IPS-NIHi11 (cell line): ENCODE measurements around the gene TNFRSF11A.
A peak's percentile ranks its signal among the peaks of the same experiment; 100 is the strongest.

Experiments
- DNase-seq: peaks from one replicate; pipeline ENCODE4 v3.0.0; 2012; ENCODE audit warnings: mixed read lengths, low spot score

TNFRSF11A gene

DNA sequence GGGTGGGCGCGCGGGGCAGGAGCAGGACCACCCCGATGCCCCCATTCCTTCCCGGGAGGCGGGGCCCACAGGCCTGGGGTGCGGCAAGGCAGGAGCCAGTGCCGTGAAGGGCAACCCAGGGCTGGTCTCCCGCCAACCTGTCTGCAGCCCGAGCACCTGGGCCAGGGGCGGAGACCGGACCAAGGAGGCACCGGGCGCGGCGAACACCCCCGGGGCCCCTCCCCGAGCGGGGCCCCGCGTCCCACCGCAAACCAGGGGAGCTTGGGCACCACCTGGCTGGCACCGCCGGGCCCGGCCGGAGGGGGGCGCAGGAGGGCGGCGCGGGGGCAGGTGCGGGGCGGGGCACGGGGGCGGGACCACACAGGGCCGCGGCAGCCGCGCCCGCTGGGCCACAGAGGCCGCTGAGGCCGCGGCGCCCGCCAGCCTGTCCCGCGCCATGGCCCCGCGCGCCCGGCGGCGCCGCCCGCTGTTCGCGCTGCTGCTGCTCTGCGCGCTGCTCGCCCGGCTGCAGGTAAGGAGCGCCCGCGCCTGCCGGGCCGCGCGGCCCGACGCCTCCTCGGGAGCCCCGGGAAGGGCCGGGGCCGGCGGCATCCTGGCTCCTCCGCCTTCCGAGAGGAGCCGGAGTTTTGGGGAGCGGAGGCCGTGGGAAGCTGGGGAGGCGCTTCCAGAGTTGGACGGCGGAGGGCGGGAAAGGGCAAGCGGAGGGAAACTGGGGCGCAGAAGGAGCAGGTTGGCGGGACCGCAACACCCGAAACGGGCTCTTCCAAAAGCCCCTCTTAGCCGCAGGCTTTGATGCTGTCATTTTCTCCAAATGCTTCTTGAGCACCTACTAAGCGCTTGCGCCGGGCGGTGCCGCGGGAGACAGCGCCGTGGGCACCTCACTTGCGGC lies at the start of gene TNFRSF11A:
TNFRSF11A (plus strand) TSS at position 394 of the 889 bp plus-strand sequence; CDS start at position 437, 43 bp downstream.
- peak; percentile 92 for DNase-seq

DNA sequence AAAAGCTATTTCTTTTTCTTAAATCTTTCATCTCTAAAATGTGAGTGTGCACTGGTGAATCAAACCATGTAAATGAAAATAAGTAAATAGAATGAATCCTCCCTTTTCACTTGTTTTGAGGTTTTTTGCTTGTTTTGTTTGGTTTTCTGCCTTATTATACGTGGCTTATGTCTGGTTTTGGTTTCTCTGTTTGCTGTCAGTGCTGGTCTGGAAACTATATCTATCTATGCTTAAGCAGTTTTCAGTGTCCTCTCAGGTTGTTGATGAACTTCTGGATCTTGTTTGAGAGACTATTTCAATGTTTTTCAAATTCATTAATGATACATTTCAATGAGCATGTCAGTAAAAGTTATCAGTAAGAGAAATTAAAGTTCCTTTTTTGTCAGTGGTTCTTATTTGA lies 48.1 kb upstream of the TNFRSF11A start:
- DNase-seq = no peak

DNA sequence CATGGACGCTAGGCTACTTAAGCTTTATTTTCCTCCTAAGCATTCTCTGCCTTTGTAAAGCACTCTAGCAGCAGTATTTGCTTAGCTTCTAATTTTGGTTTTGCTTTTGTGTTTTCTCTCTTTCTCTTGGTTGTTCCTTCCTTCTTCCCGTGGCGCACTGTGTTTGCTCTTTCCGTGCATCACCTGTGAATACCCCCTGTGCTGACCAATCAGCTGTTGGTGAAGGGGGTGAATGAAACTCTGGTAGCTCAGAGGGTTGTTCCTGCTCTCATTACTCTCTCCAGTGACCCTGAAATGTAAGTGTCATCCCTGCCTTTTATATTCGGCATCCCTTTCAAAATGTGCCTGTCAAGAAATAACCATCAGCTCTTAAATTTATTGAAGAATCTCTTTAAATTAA lies 45.5 kb upstream of the TNFRSF11A start:
- peak; percentile 4 for DNase-seq

DNA sequence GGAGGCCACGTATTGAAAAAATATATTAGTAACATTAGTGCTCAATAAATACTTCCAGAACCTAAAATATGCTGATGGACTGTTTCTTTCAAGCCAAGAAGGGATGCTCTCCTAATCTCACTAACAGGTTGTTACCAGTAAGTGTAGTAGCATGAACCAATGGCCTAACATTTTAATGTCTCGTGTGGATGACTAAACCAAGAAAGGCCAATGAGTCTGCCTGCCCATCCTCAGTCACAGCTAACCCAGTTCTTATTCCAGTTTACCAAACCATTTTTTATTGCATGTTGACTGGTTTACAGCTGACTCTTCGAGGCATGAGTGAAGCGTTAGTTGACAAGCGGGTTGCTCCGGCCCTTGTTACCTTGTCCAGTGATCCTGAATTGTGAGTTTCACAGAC lies 45.1 kb upstream of the TNFRSF11A start:
- no peak for DNase-seq

DNA sequence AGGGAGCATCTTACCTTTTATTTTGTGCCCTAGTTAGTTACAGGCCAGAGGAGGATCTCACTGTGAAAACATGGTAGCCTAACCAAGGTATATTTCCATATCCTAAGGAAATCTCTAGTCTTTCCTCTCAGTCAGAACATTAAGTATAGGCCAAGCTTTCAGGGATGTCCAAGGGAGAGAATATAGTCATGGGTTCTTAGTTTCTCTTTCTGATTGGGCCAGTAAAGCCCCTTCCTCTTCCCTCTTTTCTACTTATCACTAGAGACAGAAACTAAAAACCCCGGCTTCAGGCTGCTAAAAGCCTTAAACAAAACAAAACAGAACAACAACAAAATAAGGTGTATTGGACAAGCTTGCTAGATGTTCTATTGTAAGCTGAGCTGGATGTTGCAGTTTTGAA lies 44.3 kb upstream of the TNFRSF11A start:
- DNase-seq = no peak

DNA sequence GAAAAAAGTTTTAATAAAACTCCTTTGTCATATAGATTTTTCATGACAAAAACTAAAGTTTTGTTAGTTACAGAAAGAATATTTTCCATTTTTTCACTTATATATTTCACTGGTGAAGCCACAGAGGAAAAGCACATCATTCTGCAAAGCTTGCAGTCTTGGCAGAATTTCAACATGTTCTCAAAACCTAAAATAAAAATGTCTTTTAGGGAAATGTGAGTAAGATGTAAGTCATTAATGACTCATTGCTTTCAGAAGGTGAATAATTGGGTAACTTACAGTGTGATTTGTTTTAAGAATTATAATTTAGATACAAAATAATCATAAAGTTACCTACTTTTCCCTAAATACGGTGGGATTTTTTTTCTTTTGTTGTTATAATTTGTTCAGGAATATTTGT lies 43.4 kb upstream of the TNFRSF11A start:
- no peak for DNase-seq

DNA sequence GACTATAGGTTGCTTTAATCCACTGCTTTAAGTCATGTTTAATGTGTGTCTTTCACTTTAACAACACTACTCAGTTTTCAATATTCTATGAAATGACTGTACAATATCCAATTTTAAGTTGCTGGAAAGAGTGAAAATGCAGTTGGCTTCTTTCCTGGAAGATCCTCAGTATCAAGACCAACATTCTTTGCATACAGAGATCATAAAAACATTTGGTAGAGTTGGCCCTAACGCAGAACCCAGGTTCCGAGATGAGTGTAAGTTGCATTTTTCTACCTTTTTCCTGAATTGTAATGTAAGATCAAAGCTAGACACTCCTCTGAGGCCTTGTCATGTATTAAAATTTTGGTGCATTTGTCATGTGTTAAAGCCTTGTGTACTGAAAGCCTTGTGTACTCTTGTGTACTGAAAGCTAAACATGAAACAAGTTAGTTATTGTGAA lies 42.9 kb upstream of the TNFRSF11A start:
- DNase-seq = no peak

DNA sequence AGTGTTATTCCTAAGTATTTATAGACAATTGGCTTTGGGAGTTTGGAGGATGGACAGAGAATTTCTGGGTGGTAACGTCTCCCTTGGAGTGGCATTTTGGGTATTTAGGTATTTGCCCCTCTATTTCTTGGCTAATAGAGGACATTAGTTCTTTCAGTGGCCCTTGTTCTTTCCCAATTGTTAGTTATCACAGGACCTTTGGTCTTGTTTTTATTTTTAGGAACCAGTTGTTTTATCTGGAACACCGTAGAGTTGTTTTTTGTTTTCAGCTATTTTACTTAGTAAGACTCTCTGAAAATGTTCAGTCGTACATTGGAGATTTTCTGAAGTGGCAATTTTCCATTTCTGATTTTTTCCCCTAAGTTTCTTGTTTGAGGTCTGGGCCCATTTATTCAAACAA lies 40.5 kb upstream of the TNFRSF11A start:
- no peak for DNase-seq

DNA sequence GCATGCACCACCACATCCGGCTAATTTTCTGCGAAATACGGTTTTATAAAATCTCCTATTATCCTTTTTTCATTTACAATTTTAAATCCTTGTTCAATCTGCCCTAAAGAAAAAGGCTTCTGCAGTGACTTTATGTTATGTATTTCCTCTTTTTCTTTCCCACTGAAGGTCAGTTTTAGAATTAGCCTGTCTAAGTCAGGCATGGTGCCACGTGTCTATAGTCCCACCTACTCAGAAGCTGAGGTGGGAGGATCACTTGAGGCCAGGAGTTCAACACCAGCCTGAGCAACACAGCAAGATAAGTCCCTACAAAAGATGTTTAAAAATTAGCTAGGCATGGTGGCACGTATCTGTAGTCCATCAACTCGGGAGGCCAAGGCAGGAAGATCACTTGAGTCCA lies 39.8 kb upstream of the TNFRSF11A start:
- no peak for DNase-seq

DNA sequence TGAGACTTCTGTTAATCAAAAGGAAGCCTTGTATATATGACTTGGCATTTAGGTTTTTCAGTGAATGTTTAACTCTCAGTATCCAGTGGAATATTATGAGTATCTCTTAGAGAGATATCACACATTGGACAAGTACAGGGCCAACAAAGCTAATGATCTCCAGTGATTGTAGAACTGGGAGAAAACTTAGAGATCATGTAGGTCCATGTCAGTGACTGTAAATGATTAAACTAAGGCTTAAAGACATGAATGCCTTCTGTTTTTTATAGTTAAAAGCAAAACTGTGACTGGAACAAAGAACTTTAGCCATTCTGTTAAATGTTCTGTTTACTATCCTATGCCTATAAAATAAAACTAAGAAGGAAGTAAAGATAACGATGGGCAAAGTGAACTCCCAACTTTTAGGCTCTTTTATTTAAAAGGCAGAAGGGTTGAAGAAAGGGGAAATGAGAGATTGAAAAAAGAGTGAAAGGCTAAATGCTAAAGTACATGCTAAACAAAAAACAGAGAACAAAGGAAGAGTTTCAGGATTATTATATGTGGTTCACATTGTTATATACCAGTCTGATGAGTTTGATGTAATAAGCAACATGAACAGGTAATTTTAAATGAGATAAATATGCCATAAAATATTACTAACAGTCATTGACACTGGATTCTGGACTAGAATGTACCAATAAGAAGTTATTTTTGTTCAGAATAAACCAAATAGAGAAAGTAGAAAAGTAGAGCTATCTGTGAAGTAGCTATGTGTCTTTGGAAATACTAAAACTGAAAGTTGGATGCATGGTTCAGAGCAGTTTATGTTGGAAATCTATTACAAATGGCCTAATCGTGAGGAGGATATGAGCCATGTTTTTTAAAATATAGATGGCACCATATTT lies 37.1 kb upstream of the TNFRSF11A start:
- DNase-seq = no peak

DNA sequence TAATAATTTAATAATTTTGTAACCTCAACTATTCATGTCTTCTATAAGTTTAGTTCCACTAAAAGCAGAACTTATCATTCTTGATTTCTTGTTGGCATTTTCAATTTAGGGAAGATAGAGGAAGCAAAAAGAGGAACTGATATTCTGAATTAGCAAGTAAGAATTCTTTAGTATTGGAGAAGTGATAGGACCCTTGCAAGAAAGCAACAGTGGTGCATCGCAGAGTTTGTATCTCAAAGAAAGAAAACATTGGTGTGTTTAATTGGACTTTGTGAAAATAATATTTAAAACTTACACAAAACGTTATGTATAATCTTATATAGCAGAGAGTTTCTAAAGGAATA lies 36.5 kb upstream of the TNFRSF11A start:
- DNase-seq = no peak

DNA sequence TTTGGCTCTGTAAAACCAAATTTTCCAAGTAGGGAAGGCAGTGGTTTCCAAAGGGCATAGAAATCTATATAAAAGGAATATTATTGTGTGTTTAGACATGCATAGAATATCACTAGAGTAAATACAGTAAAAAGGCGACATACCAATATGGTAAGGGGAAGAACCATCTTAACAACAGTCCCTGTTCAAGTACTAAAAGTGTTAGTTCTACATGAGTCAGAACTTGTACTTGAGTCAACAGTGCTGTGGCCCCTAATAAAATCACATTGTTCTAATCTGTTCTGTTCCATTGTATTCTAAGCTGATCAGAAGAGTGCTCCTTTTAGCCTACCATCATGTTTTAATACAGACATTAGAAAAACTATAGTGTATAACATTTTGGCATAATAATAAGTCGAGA lies 36.1 kb upstream of the TNFRSF11A start:
- no peak for DNase-seq

DNA sequence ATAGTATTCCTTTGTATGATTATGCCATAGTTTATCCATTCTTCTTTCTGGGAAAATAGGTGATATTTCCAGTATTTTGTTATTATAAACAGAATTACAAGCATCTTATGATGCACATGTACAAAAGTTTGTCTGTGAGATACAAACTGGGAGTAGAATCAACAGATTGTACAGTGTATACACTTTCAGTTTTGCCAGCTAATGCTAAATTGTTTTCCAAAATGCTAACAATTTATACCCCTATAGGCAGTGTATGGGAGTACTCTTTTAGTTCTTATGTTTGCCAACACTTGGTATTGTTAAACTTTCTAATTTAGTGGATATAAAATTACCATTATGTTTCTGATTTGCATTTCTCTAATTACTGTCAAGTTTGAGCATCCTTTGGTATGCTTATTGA lies 31.0 kb upstream of the TNFRSF11A start:
- no peak for DNase-seq

DNA sequence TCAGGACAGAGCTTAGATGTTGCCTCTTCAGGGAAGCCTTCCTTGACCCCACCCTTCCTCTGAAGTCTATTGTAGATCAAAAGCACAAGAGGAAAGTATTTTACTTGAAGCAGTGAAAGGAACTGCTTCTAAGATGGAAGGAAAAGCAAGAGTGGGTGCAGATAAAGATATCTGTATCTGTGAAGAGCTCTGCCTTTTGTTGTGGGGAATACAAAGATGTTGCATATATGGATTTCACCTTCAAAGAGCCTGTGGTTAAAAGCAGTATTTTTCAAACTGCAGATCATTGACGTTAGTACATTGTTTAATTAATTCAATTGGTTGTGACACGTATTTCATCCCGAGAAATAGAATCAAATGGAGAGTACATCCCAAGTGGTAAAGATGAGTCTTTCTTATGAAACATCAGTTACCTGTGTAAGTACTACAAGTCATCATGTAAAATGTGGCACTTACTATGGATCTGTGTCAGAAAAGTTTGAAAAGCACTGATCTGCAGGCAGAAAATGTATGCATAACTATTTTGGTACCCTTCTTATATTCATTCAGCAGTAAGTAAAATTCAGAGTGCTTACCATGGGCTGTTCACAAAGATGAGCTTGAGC lies 24.6 kb upstream of the TNFRSF11A start:
- no peak for DNase-seq

DNA sequence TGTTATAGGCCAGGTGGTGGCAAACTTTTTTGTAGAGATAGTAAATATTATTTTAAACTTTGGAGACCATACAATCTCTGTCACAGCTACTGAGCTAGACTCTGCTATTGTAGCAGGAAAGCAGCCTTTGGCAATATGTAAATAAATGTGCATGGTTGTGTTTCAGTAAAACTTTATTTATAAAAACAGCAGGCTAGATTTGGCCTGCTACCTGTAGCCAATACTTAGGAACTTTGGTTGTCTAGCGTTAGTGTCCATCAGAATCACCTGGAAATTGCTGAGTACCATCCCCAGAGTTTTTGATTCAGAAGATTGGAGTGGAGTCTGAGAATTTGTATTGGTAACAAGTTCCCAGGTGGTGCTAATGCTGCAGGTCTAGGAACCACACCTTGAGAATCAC lies 23.8 kb upstream of the TNFRSF11A start:
- DNase-seq = no peak

DNA sequence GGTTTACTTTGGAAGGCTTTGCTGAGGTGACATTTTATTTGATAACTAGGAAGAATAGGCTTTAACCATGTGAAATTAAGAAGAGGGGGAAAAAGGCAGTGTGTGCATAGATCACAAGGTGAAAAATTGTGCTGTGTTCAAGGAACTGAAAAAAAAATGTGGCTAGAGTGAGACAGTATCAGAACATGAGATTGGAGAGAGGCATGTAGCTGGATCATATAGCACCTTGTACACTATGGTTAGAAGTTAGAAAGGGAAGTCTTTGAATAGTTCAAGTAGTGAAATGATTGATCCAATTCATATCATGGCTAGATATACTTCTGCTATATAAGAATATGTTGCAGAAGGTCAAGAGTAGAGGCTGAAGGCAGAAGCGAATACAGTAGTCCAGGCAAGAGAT lies 12.3 kb upstream of the TNFRSF11A start:
- no peak for DNase-seq

DNA sequence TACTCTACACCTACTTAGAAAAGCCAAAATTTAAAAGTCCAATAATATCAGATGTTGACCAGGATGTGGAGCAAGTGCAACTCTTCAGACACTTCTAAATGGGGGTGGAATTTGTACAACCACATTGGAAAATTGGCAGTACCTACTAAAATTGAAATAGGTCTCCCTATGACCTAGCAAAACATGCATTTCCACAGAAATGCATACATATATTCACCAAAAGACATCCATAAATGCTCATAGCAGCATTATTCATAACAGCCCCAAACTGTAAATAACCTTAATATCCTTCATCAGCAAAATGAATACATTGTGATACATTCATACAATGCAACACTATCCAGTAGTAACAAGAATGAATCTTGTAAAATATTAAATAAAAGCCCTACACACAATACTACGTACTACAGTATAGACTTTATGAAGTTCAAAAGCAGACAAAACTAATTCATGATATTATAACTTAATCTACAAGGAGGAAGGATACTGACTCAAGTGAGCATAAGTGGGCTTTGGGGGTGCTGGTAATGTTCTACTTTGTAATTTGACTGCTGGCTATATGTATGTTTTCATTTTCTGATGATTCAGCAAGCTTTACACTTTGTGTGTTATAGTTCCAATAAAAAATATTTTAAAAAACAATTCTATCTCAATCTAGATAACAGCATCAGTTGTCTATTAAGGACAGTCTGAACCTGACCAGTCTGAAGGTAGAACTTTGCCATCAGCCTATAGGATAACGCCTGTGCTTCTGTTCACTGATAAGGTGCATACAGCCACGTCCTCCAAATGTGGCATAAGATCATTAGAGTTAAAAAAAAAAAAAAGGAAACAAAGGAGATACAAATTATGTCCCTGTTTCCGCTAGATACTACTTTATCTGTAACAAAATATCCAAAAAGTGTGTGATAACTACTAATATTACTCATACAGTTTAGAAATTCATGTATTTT lies 6.6 kb upstream of the TNFRSF11A start:
- no peak for DNase-seq

DNA sequence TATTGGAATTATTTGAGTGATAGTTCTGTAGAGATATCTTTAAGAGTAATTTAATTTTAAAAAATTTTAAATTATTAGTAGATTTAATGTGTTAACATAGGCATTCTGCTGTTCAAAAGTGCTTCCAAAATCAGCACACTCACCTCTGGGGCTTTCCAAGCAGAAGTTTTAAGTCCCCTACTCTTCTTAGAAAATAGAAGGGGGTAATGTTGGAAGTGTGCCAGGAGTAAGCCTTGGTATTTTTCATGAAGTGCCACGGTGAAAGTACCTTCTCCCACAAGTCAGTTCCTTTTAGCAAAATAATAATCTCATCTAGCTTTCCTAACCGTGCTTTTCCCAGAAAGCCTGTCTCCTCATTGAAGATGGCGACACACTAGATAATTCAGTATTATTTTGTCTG lies 3.9 kb upstream of the TNFRSF11A start:
- DNase-seq = no peak

DNA sequence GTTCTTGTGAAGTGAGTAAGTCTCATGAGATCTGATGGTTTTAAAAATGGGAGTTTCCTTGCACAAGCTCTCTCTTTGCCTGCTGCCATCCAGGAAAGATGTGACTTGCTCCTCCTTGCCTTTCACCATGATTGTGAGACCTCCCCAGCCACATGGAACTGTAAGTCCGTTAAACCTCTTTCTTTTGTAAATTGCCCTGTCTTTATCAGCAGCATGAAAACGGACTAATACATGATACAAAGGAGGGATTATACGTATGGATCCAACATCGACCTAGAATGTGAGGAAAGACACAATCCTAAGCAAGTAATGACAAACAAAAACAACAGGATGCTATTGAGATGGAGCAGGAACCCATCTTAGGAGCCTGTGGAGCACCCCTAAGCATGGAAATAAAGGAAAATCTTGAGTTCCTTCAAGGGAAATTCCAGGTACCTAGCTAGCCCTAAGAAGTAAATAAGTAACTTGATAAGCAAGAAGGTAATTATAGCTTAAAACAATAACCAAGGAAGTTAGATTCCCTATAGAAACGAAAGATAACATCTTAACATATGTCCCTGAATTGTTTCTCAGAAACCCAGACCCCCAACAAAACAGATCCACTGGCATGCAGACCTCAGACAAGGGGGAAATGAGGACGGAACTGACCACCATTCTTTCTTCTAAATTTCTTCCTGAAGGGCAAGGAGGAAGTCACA lies 1.5 kb upstream of the TNFRSF11A start:
- DNase-seq = no peak

DNA sequence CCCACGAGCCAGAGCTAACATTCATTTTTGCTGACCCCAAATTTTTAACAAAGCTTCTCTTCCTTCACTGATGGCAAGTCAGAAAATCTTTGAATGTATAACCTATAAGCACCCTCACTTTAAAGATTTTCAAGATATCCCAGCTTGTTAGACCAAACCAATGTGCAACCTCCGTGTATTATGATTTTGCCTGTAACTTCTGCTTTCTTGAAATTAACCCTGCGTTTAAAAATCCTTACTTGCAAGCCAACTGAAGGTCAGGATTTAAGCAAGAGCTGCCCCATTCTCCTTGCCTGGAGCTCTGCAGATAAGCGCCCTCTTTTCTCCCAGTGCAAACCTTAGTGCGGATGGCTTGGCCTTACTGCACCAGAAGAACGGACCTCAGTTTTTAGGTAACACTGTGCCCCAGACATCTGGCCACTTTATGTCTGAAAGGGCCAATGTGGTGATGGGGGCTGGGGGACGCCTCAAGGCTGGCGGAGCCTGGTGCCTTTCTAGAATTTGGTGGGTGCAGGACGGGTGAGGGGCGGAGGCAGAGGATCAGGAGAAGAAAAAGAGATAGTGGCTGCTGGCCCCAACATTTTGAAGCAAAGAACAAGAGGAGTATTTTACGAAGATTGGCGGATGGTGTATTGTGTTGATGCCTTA lies 805 bp upstream of the TNFRSF11A start:
- DNase-seq = no peak
